GM19467 (cell line): ENCODE measurements around the gene SPG21.

Experiments used
- ATAC-seq: cut with Tn5 transposase; IDR thresholded peaks from one replicate; pipeline ENCODE4 v1.9.1; 2021; ENCODE audit warnings: mild to moderate bottlenecking, moderate library complexity; ENCODE audit not compliant: unreplicated experiment

The SPG21 gene

DNA sequence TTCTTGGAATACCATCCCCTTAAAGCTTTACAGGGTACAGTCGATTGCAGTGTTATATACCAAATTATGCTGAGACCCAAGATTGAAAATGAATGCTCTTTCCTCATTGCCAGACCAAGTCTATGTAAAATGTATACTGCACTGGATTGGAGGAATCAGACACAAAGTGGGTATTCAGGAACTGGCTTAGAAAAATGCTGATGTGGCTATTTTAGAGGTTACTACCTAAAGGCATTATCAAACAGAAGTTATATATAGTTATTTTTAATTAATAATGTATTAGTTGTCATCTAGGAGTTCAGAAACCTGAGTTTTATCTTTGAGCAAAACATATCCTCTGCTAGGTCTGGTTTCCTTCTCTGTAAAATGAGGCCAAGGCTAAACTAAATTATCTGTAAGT, 3.6 kb upstream of the SPG21 start:
- ATAC-seq: no peak

DNA sequence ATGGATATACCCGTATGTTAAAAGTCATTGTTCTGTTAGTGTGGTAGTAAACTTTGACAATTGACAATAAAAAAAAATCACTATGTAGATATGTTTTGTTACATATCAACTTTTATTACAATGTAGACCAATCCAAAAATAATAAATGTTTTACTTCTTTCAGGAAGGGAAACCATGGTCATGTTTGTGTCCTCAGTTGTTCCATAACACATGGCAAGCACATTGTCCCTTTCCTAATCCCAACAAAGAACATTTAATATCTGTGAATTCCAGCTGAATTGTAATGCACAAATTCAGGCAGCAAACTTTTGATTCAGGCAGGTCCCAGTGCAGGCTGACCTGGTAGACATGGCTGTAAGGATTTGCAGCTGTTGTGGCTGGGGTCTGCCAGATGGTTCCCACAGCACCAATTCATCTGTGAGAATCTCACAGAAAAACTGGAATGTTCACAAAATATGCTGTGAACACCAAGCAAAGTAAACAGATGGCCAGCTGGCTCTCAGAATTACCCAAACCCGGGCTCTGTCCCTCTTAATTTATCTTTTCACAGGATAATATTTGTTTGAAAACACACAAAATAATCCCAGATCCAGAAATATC, 1.9 kb upstream of the SPG21 start:
- ATAC-seq: no peak

DNA sequence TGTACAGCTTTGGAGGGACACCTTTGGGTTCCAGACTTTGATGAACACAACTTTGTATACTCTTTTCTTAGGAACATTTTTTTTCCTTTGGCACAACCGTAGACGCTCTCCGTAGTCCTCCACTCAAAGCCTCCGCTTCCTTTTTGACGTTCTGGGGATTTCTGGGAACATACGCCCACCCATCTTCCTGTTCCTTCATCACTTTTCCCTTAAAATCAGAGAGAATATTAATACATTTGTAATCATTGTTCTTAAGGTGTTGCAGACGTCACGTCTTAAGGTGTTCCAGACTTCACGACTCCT, 405 bp upstream of the SPG21 start:
- ATAC-seq: no peak

DNA sequence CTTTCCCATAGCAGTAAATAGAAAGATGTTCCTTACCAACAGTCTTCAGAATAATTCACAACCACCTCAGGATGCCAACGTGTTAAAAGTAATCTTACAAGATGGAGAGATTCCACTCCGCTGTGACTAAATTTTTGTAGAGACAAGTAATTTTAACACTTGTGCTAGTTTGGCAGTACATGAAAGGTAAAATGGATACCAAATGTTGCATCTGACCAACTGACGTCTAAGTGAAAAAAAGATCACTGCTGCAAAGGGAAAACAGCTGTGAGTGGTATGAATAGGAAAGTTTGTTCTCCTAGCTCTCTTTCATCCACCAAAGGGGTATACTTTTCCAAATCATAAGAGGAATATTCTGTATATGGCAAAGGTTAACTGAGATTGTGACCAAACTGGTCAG, 2.6 kb downstream of the SPG21 start:
- ATAC-seq: no peak

DNA sequence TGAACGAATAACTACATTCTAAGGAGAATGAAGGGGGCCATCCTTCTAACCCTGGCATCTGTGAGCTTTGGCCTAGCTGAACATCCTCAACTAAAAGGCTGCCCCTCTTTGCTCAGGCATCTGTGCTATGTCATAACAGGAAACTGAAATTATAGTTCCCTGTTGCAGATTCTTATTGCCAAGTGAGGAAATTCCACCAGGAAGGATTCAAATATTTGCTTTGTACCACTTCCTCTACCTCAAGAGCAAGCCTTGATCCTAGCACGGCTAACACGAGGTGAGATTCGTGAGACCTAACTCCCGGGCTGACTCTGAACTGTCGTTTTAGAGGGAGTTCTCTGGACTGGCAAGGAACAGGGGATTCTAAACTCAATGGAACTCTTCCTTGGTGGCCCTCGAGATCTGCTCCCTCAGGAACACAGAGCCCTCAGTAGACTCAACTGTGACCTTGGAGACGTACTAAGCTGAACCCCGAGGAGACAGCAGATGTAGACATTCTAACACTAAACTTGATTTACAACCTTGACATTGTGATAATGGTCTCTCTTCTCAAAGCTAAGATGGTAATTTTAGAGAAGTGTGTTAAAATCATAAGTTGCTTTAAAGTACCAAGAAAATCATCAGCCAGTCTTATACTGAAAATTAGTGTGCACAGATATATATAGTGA, 4.2 kb downstream of the SPG21 start:
- ATAC-seq: no peak

DNA sequence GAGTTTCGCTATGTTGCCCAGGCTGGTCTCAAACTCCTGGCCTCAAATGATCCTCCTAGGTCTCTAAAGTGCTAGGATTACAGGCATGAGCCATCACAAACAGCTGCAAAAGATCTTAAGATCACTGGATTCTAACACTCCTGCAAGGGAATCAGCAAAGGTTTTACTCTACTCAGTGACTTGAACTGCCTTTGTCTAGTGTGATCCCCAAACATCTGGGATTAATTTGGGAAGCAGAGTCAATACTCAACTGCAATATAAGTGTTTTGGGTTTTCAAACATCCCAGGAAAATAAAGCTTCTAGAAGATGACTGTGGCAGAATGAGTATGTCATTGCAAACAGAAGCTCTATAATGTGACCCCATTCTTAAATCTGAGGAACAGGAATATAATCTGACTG, 7.2 kb downstream of the SPG21 start:
- ATAC-seq: no peak

DNA sequence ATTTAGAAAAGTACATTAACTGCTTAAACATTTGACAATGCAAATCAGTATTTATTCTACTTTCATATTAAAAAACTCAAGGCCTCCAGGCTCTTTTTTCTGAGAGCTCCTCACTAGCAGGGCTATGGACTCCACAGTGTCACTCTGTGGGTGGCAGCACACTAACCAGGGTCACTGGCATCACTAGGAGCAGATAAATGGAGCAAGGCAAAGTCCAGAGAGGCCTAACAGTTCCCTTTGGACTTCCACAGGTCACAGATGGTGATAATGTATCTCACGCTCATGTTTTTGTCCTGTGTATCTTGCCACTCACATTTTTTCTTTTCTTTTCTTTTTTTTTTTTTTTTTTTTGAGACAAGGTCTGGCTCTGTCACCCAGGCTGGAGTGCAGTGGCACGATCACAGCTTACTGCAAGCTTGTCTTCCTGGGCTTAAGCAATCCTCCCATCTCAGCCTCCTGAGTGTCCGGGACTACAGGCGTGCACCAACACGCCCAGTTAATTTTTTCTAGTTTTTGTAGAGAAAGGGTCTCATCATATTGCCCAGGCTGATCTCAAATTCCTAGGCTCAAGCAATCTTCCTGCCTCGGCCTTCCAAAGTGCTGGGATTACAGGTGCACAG, 7.8 kb downstream of the SPG21 start:
- ATAC-seq: no peak

DNA sequence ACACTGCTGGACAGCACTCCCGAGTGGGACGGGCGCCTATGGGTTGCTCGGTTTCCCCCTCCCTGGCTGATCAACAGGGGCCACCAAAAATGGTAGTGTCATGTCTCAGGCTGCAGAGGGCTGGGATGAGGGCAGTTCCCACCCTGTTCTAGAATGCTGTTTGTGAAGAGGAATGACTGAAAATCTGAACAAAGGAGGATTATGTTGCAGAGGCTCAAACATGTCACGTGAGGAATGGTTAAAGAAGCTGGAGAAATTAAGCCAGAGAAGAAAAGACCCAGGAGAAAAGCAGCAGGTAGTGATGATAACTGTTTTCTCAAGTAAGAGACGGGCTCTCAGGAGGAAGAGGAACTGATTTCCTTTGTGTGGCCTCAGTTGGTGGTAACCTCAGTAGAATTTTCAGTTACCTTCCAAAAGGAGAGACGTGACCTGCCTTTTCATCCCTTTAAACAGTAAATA, 10.4 kb downstream of the SPG21 start:
- no peak for ATAC-seq

DNA sequence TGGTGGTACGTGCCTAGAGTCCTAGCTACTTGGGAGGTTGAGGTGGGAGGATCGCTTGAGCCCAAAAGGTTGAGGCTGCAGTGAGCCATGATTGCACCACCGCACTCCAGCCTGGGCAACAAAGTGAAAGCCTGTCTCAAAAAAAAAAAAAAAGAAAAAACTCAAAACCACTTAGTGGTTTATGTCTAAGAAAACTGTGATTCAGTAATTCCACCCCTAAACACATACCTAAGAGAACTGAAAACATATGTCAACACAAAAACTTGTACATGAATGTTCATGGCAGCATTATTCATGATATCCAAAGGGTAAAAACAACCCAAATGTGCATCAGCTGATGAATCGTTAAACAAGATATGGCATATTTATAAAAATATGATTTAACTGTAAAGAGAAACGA, 14.3 kb downstream of the SPG21 start:
- no peak for ATAC-seq

DNA sequence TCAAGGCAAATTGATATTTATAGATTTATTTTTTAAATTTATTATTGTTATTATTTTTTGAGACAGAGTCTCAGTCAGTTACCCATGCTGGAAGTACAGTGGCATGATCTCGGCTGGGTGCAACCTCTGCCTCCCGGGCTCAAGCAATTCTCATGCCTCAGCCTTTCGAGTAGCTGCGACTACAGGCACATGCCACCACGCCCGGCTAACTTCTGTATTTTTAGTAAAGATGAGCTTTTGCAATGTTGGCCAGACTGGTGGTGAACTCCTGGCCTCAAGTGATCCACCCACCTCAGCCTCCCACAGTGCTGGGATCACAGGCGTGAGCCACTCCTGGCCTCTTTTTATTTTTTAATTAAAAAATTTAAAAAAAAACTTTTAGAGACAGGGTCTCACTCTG, 19.0 kb downstream of the SPG21 start:
- ATAC-seq: no peak

DNA sequence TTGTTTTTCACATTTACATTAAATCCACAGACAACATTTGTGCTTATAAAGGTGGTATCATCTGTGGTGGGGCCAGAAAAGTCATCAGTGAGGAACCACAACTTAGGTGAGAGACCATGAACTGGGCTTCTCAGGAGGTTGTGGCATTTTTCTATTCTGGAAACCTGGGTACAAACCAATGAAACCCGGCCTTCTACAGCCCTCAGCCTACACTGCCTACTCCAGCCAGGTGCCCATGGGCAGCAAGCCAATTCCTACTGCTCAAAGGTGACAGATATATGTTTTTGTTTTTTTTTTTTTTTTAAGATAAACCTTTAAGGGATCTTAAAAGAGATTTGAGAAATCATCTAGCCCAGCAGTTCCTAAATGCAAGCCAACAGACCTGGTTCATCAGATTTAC, 20.3 kb downstream of the SPG21 start:
- ATAC-seq: no peak

DNA sequence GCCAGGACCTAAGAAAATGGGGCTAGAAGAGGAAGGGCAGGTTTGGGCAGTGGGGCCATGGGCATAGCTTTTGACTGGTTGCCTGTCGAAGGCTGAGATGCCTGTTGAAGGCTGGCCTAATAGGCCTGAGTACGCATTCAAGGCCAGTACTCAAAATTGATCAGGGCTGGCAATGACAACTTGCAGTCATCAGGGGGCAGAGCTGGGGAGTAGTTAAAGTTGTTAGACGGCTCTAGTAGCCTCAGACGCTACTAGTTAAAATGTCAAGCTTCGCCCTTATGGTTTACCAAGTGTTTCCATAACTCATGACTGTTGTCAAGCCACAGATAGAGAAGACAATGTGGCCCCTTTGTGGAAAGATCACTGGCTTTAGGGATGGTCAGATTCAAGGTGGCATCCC, 28.7 kb downstream of the SPG21 start:
- no peak for ATAC-seq

DNA sequence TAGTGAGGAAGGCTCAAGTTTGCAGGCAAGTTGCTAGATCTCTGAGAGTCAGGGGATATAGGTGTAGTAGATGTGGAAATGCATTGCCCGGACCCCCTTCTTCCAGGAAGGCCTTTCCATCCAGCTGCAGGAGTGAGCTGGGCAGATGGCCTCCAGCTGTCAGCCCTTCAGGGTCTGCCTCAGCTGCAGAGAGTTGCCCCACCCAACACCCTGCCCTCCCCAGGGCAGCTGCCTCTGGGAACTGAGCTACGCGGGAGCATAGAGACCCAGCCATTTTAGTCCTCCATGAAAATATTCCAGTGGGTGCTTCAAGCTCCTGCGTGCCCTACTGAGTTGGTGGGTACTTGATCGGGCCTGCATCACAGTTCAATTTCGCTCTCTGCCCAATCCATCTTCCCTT, 29.6 kb downstream of the SPG21 start:
- no peak for ATAC-seq

DNA sequence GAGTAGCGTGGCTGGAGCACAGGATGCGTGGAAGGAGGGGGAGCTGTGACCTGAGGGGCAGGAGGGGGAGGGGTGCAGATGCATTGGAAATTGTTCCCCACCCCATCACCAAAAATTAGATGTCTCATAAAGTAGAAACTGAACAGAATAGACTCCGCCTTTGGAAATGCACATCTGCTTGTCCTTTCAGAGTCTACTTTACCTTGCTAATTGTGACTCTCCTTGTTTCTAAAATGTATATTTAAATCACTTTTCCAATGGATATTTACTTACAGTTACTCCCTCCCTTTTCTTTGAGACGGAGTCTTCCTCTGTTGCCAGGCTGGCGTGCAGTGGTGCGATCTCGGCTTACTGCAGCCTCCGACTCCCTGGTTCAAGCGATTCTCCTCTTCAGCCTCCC, 30.6 kb downstream of the SPG21 start:
- no peak for ATAC-seq

DNA sequence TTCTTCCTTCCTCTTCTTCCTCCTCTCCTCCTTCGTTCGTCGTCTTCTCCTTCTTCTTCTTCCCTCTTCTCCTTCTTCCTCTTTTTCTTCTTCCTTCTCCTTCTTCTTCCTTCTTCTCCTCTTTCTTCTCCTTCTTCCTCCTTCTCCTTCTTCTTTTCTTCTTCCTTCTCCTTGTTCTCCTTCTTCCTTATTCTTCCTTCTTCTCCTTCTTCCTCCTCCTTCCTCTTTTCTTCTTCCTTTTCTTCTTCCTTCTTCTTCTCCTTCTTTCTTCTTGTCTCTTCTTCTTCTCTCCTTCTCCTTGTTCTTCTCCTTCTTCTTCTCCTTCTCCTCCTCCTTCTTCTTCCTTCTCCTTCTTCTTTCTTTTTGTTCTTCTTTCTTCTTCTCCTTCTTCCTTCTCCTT, 35.3 kb downstream of the SPG21 start:
- ATAC-seq: no peak

DNA sequence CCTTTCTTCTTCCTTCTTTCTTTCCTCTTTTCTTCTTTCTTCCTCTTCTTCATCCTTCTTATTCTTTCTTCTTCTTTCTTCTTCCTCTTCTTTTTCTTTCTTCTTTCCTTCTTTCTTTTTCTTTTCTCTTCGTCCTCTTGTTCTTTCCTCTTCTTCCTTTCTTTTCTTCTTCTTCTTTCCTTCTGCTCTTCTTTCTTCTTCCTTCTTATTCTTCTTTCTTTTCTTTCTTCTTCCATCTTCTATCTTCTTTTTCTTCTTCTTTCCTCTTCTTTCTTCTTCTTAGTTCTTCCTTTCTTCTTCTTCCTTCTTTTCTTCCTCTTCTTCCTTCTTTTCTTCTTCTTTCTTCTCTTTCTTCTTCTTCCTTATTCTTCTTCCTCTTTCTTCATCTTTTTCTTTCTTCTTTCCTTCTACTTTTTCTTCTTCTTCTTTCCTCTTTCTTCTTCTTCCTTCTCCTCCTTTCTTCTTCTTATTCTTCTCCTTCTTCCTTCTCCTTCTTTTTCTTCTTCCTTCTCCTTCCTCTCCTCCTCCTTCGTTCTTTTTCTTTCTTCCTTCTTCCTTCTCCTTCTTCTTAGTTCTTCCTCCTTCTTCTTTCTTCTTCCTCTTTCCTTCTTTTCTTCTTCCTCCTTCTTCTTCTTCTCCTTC, 37.8 kb downstream of the SPG21 start:
- no peak for ATAC-seq

DNA sequence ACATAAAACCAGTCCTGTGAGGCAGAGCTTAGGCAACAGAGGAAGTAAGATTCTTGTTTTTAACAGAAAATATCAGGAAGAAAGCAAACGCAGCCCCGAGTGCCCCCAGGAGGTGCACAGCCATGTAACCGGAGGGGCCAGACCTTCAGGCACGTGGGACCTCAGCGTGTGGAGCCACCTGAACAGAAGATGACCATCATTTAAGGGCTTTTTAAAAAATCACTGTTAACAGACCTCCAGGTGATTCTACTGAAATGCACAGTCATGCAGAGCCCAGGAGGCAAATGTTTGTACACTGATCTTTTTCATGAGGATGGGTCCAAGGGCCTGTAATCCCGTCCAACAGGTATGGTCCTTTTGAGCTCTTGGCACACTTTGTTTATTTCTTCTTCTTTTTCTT, 38.8 kb downstream of the SPG21 start:
- no peak for ATAC-seq

DNA sequence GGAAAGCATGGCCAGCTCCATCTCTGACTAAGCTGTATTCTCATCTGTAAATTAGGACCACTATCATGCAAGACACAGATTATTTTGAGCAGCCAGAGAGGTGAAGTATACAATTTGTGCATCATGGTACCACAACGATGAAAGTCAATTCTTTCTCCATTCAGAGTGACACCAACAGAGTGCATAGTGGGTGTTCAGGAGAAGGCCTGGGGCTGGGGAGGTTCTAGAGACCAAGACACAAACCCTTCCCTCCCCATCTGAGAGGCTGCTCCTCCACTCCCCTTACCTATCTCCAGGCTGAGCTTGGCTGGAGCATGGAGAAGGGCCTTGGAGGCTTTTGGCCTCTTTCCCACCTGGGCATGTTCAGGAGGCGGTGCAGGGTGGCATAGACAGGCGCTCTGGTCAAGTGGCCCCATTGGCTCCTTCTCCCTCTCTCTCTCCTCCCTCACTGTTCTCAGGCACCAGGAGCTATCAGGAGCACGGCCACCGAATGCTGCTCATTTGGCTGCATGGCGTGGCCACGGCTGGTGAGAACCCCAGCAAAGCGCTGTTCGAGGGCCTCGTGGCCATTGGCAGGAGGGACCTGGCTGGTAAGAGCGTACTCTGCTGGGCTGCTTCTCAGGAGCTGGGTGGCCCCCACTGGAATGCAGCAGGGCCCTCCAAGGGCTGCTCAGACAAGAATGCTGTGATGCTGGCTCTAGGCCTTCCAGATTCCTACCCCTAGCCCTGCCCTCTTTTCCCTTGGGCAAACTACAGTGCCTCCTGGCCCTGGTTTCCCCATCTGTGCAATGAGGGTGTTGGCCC, 40.1 kb downstream of the SPG21 start:
- ATAC-seq: no peak

DNA sequence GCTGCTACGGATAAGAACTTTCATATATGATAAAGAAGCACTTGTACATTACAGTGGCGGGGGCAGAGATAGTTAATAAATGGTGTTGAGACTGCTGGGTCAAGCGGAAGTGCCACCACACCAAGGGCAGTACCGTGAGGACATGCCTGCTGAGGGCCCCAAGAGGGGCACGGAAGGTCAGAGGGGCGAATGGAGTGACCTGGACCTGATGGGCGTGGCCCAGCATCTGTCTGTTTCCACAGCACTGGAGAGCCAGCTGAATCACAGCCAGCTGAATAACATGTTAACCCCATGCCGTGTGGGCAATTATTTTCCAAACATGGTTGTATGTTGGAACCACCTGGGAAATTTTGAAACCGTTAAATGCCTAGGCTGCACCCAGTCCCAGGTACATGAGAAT, 40.8 kb downstream of the SPG21 start:
- ATAC-seq: no peak

DNA sequence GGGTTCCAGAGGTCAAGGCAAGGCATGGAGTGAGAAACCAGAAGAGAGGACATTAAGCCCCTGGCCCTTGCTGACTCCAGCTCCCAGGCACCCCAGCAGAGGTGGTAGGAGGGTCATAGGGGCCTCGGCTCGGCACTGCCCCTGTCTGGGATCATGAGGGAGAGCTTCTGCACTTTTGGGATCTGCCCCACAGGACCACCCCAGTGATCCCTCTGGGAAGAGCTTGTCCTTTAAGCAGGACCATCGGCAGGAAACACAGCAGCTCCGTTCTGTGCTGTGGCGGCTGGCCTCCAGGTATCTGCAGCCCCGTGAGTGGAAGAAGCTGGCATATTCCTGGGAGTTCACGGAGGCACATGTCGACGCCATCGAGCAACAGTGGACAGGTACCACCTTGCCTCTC, 42.5 kb downstream of the SPG21 start:
- ATAC-seq: no peak

DNA sequence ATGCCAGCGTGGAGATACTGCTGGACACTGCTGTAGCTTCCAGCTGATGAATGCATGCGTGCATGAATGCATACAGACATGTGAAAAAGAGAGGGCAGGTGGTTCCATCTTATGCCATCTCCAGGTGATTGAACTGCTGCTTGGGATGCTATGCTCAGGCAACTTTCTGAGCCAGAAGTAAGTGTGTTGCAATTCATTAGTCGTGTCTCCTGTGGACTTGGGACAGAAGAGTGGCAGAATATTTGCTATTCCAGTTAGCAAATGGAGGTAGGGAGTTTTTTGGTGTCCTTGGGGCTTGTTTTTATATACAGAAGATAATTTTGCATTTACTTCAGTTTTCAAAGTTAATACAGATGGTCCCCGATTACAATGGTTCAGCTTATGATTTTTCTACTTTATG, 44.8 kb downstream of the SPG21 start:
- no peak for ATAC-seq
